GM10266 (cell line): ENCODE data around the gene GUCY1B1.

Experiments used
- DNase-seq: peaks from one replicate; pipeline ENCODE4 v3.0.0; 2012; ENCODE audit errors: extremely low spot score
- TF ChIP-seq, protein P1 (sequence below): IDR thresholded peaks from 2 replicates; pipeline ENCODE4 v1.5.1; 2012; ENCODE audit warnings: mild to moderate bottlenecking, low read depth; ENCODE audit not compliant: control insufficient read depth, insufficient read depth; ENCODE audit errors: missing control alignments

GUCY1B1 gene

DNA sequence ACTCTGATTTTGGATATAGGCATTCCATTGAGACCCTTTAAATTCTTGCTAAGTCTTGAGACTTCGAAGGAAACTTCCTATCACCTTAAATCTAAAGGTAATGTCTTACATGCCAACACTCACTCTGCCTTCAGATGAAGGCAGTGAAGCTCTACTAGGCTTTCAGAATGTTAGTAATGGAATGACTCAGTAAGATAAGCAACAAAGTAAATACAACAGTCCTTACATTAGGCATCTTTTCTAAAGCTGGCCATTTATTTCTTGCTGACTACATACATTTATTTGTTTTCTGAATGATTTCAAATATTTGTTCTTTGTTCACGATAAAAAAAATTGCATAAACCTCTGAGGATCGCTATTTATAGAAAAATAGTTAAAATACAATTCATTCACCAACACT is 63.8 kb downstream of the GUCY1B1 start:
- TF ChIP-seq, protein P1, sequence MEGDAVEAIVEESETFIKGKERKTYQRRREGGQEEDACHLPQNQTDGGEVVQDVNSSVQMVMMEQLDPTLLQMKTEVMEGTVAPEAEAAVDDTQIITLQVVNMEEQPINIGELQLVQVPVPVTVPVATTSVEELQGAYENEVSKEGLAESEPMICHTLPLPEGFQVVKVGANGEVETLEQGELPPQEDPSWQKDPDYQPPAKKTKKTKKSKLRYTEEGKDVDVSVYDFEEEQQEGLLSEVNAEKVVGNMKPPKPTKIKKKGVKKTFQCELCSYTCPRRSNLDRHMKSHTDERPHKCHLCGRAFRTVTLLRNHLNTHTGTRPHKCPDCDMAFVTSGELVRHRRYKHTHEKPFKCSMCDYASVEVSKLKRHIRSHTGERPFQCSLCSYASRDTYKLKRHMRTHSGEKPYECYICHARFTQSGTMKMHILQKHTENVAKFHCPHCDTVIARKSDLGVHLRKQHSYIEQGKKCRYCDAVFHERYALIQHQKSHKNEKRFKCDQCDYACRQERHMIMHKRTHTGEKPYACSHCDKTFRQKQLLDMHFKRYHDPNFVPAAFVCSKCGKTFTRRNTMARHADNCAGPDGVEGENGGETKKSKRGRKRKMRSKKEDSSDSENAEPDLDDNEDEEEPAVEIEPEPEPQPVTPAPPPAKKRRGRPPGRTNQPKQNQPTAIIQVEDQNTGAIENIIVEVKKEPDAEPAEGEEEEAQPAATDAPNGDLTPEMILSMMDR: no peak
- DNase-seq: no peak

DNA sequence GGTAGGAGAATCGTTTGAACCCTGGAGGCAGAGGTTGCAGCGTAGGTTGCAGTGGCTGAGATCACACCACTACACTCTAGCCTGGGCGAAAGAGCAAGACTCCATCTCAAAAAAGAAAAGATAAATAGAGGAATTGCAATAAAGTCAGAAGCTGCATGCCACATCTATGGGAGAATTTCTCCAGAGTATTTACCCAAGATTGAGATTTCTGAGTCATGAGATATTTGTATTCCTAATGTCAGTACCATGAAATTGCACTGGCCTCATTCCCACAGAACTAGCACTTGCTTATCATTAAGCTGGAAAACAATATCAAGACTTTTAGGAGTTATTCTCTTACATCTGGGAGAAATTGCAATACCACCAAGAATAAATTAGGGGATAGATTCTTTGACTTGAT is 69.8 kb downstream of the GUCY1B1 start:
- TF ChIP-seq, protein P1: no peak

DNA sequence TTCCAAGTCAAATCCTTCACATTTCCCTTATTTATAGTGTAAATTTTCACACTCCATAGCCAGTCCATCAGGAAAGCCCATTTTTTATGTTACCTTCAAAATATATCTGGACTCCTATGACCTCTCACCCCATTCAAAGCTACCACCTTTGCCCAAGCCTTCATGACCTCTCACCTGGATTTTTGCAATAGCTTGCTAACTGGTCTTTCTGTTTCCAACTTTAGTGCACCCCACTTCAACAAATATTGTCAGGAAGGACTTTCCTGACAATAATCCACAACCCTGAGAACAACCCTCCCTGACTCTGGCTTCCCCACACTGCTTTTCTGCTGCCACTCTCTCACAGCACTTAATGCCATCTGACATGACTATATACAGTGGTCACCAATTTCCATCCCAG is 73.8 kb downstream of the GUCY1B1 start:
- DNase-seq: no peak
- TF ChIP-seq, protein P1: no peak

More for the DNA sequence above, 69.8 kb downstream of the GUCY1B1 start:
- no peak for DNase-seq

DNA sequence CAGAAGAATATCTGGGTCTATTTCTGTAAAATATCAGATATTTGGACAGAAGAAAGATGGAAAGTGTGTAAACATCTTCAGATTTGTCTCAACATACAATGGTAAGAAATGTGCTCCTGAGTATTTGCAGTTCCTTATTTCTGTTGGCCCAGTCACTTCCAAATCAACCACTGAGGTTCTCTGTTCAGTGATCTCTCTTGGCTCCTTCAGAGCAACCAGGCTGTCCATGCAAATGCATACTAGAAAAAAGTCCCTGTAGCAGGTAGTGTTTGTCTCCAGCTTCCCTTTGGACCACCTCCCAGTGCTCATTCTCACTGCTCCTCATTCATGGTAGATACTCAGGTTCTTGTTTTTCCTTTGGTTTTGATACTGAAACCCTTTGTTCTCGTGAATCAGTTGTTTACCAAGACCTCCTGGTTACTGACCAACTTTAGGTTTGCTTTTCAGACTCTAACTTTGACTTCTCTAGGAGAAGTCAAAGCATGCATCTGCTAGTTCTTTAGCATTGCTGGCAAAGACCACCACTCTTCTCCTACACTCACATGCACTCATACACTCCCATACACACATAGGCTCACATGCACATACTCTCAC is 78.5 kb downstream of the GUCY1B1 start:
- TF ChIP-seq, protein P1: no peak
- no peak for DNase-seq

DNA sequence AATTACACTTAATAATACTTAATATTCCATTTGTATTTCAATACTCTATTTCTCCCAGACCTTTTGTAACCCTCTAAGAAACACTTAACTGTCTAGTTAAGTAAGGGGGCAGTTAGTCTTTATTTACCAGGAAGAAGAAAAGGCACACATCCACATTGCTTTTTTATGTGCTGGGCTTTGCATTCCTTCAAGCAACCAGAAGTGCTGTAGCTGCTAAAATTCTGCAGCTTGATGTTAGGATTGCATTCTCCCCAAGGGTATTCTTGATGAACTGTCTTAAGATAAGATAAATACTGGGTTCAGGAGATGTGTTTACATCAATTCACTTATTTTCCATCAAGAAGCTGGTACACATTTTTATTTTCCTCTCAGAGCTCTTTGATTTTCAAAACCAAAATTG is 83.3 kb downstream of the GUCY1B1 start:
- TF ChIP-seq, protein P1: no peak
- no peak for DNase-seq

DNA sequence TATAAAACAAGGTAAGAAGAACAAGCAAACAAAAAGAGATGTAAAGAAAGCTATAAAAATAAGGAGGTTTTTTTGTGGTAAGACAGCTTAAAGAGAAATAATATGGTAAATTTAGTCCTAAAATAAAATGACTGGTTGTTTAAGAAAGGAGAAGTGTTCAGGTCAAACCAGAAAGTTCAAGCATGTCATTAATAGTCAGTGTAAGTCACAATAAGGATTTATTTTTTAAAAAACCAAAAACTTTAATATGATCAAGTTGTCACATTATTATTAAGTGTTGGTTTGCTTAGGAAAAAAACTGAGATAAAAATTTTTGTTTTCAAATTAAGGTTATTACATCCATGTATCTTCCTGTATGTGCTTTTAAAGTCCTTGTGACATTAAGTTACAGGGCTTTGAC is 88.1 kb downstream of the GUCY1B1 start:
- TF ChIP-seq, protein P1: no peak
- no peak for DNase-seq

GRCh38 chr4:155849042-155849441 is 90.2 kb downstream of the GUCY1B1 start:
- no peak for DNase-seq
- TF ChIP-seq, protein P1: no peak
